ENCODE data around the gene TEAD2.
A peak's percentile ranks its signal among the peaks of the same experiment; 100 is the strongest.
"Not testable (repeated sequence)": the region's sequence is repeated elsewhere in the genome, so short reads cannot be mapped to it uniquely, and the experiment has no call there.

Gene TEAD2

GRCh38 chr19:49333418-49333805, 28.8 kb downstream of the TEAD2 start:
- Histone ChIP-seq H3K27me3 (ENCODE audit: insufficient read depth, low read length, poor library complexity, severe bottlenecking) (no peaks in the 10 kb centered on the region), H3K79me2 (ENCODE audit: insufficient read depth, low read length) (peaks cover 16% of the 10 kb centered on the region; the same call in 1 of the 2 replicates), H3K4me3 (ENCODE audit: low read length, poor library complexity, severe bottlenecking) (peak overlapping the region; percentile 84)

GRCh38 chr19:49332691-49333417, 29.4 kb downstream of the TEAD2 start:
- peaks cover 37% of the 10 kb centered on the region for H3K4me1 ChIP-seq (ENCODE audit: insufficient read depth, low read length, poor library complexity, severe bottlenecking)
- H3K9ac ChIP-seq (ENCODE audit: low read depth, low read length, poor library complexity, severe bottlenecking): peak overlapping the region; percentile 84
- H3K9me2 ChIP-seq (replicated peaks; ENCODE audit: low read depth, low read length); H3K36me3 ChIP-seq (ENCODE audit: insufficient read depth, low read length); H3K27me3 ChIP-seq (ENCODE audit: insufficient read depth, low read length, poor library complexity, severe bottlenecking); H3K9me3 ChIP-seq (ENCODE audit: insufficient read depth, low read depth, low read length); H2AFZ ChIP-seq (ENCODE audit: low read length); H4K20me1 ChIP-seq (ENCODE audit: insufficient read depth, low read length, poor library complexity, severe bottlenecking); H3F3A ChIP-seq (ENCODE audit: low read depth): not testable (repeated sequence)
- H3K4me3 ChIP-seq (ENCODE audit: low read length, poor library complexity, severe bottlenecking): peak overlapping the region; percentile 84
- H3K4me2 ChIP-seq (ENCODE audit: low read depth, low read length, poor library complexity, severe bottlenecking): peak overlapping the region; percentile 85
- H3K79me2 ChIP-seq (ENCODE audit: insufficient read depth, low read length): peaks cover 16% of the 10 kb centered on the region; the same call in 1 of the 2 replicates

More at GRCh38 chr19:49333418-49333805, 28.8 kb downstream of the TEAD2 start:
- no peak overlapping the region for H2AFZ ChIP-seq (ENCODE audit: low read length)
- peaks cover 37% of the 10 kb centered on the region for H3K4me1 ChIP-seq (ENCODE audit: insufficient read depth, low read length, poor library complexity, severe bottlenecking)
- no peaks in the 10 kb centered on the region for H4K20me1 ChIP-seq (ENCODE audit: insufficient read depth, low read length, poor library complexity, severe bottlenecking)
- TF ChIP-seq EZH2phosphoT487 (IDR thresholded peaks at IDR 0.05; ENCODE audit: borderline replicate concordance) (no peak), CTCF (conservative IDR thresholded peaks at IDR 0.05; ENCODE audit: low read length) (no peak)
- no peaks in the 10 kb centered on the region for H3K9me3 ChIP-seq (ENCODE audit: insufficient read depth, low read depth, low read length)
- H3K9me2 ChIP-seq (replicated peaks; ENCODE audit: low read depth, low read length): no peaks in the 10 kb centered on the region
- peak overlapping the region; percentile 84 for H3K9ac ChIP-seq (ENCODE audit: low read depth, low read length, poor library complexity, severe bottlenecking)
- H3K4me2 ChIP-seq (ENCODE audit: low read depth, low read length, poor library complexity, severe bottlenecking): peak overlapping the region; percentile 85
- no peaks in the 10 kb centered on the region for H3F3A ChIP-seq (ENCODE audit: low read depth)
- no peaks in the 10 kb centered on the region for H3K36me3 ChIP-seq (ENCODE audit: insufficient read depth, low read length)

GRCh38 chr19:49331616-49332055, 30.6 kb downstream of the TEAD2 start:
- H3K27me3 ChIP-seq (ENCODE audit: insufficient read depth, low read length, poor library complexity, severe bottlenecking): no peaks in the 10 kb centered on the region
- H3K4me3 ChIP-seq (ENCODE audit: low read length, poor library complexity, severe bottlenecking): peak overlapping the region; percentile 60
- H3K9me2 ChIP-seq (replicated peaks; ENCODE audit: low read depth, low read length): no peaks in the 10 kb centered on the region
- TF ChIP-seq EZH2phosphoT487 (IDR thresholded peaks at IDR 0.05; ENCODE audit: borderline replicate concordance): no peak
- no peak for TF ChIP-seq CTCF (conservative IDR thresholded peaks at IDR 0.05; ENCODE audit: low read length)
- H3K9ac ChIP-seq (ENCODE audit: low read depth, low read length, poor library complexity, severe bottlenecking): peak overlapping the region; percentile 18
- H4K20me1 ChIP-seq (ENCODE audit: insufficient read depth, low read length, poor library complexity, severe bottlenecking): no peaks in the 10 kb centered on the region
- H3K9me3 ChIP-seq (ENCODE audit: insufficient read depth, low read depth, low read length): no peaks in the 10 kb centered on the region
- H2AFZ ChIP-seq (ENCODE audit: low read length): peak overlapping the region; percentile 81
- H3K79me2 ChIP-seq (ENCODE audit: insufficient read depth, low read length): peaks cover 11% of the 10 kb centered on the region; the same call in 1 of the 2 replicates
- H3K4me1 ChIP-seq (ENCODE audit: insufficient read depth, low read length, poor library complexity, severe bottlenecking): peaks cover 37% of the 10 kb centered on the region
- peak overlapping the region; percentile 59 for H3K4me2 ChIP-seq (ENCODE audit: low read depth, low read length, poor library complexity, severe bottlenecking)
- H3K36me3 ChIP-seq (ENCODE audit: insufficient read depth, low read length): no peaks in the 10 kb centered on the region
- H3F3A ChIP-seq (ENCODE audit: low read depth): no peaks in the 10 kb centered on the region

GRCh38 chr19:49331187-49331586, 31.0 kb downstream of the TEAD2 start:
- not testable (repeated sequence) for H3K9me2 ChIP-seq (replicated peaks; ENCODE audit: low read depth, low read length); H3K36me3 ChIP-seq (ENCODE audit: insufficient read depth, low read length); H3F3A ChIP-seq (ENCODE audit: low read depth); H3K27me3 ChIP-seq (ENCODE audit: insufficient read depth, low read length, poor library complexity, severe bottlenecking); H3K9me3 ChIP-seq (ENCODE audit: insufficient read depth, low read depth, low read length); H4K20me1 ChIP-seq (ENCODE audit: insufficient read depth, low read length, poor library complexity, severe bottlenecking); H3K79me2 ChIP-seq (ENCODE audit: insufficient read depth, low read length)
- H2AFZ ChIP-seq (ENCODE audit: low read length): peak overlapping the region; percentile 81
- peak overlapping the region; percentile 60 for H3K4me3 ChIP-seq (ENCODE audit: low read length, poor library complexity, severe bottlenecking)
- peaks cover 37% of the 10 kb centered on the region for H3K4me1 ChIP-seq (ENCODE audit: insufficient read depth, low read length, poor library complexity, severe bottlenecking)
- H3K9ac ChIP-seq (ENCODE audit: low read depth, low read length, poor library complexity, severe bottlenecking): peak overlapping the region; percentile 18
- H3K4me2 ChIP-seq (ENCODE audit: low read depth, low read length, poor library complexity, severe bottlenecking): peak overlapping the region; percentile 59
